Neutrophil (primary cell): ENCODE measurements around the gene CNOT6L.

Experiments
- H3K27ac ChIP-seq: fragments of 200-600 bp; sonication (generic); 2 replicates; pipeline ENCODE4 v1.5.1; 2016; ENCODE audit warnings: mild to moderate bottlenecking, moderate library complexity
- H3K27me3 ChIP-seq: fragments of 200-600 bp; sonication (generic); 2 replicates; pipeline ENCODE4 v1.6.0; 2016; ENCODE audit warnings: mild to moderate bottlenecking
- H3K36me3 ChIP-seq: fragments of 200-600 bp; sonication (generic); 2 replicates; pipeline ENCODE4 v1.5.1; 2017
- H3K4me1 ChIP-seq, 2 experiments: fragments of 200-600 bp in 1 of 2; sonication (generic) in 1 of 2; 1 replicate in 1 of 2; 2 replicates in 1 of 2; pipeline versions ENCODE4 v1.5.1 to v1.6.1; 2013 to 2016; ENCODE audit warnings: low read depth in 1 of 2, low read length in 1 of 2, mild to moderate bottlenecking in 1 of 2, moderate library complexity in 1 of 2; ENCODE audit not compliant: control insufficient read depth in 1 of 2, insufficient read depth in 1 of 2
- H3K4me3 ChIP-seq, 2 experiments: fragments of 200-600 bp in 1 of 2; sonication (generic) in 1 of 2; 1 replicate in 1 of 2; 2 replicates in 1 of 2; pipeline ENCODE4 v1.5.1; 2013 to 2016; ENCODE audit warnings: low read depth in 1 of 2, low read length in 1 of 2, mild to moderate bottlenecking in 1 of 2, moderate library complexity in 1 of 2
- H3K9me3 ChIP-seq: fragments of 200-600 bp; sonication (generic); 2 replicates; pipeline ENCODE4 v1.5.1; 2016
- TF ChIP-seq, protein P1 (sequence below): fragments of 200-600 bp; sonication (generic); IDR thresholded peaks from 2 replicates; pipeline ENCODE4 v1.5.1; 2016; ENCODE audit warnings: antibody characterized with exemption

CNOT6L gene

DNA sequence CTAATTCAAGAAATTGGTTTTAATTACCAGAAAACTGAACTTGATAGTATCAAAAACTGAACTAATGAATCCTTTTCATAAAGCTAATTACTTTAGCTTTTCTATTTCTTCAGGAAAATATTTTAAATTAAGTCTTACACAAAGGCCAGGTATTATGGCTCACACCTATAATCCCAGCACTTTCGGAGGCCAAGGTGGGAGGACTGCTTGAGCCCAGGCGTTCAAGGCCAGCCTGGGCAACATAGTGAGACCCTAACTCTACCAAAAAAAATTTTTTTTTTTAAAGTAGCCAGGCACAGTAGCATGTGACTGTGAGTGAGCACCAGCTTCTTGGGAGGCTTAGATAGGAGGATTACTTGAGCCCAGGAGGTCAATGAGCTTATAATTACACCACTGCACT, 19.1 kb downstream of the CNOT6L start:
- peak overlapping the region; percentile 82 for H3K27ac ChIP-seq
- no peaks in the 10 kb centered on the region for H3K36me3 ChIP-seq
- no peak overlapping the region for H3K4me3 ChIP-seq
- TF ChIP-seq, protein P1, sequence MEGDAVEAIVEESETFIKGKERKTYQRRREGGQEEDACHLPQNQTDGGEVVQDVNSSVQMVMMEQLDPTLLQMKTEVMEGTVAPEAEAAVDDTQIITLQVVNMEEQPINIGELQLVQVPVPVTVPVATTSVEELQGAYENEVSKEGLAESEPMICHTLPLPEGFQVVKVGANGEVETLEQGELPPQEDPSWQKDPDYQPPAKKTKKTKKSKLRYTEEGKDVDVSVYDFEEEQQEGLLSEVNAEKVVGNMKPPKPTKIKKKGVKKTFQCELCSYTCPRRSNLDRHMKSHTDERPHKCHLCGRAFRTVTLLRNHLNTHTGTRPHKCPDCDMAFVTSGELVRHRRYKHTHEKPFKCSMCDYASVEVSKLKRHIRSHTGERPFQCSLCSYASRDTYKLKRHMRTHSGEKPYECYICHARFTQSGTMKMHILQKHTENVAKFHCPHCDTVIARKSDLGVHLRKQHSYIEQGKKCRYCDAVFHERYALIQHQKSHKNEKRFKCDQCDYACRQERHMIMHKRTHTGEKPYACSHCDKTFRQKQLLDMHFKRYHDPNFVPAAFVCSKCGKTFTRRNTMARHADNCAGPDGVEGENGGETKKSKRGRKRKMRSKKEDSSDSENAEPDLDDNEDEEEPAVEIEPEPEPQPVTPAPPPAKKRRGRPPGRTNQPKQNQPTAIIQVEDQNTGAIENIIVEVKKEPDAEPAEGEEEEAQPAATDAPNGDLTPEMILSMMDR: no peak
- no peaks in the 10 kb centered on the region for H3K9me3 ChIP-seq
- no peaks in the 10 kb centered on the region for H3K27me3 ChIP-seq
- peaks cover 17 to 45% of the 10 kb centered on the region in 2 experiments for H3K4me1 ChIP-seq

DNA sequence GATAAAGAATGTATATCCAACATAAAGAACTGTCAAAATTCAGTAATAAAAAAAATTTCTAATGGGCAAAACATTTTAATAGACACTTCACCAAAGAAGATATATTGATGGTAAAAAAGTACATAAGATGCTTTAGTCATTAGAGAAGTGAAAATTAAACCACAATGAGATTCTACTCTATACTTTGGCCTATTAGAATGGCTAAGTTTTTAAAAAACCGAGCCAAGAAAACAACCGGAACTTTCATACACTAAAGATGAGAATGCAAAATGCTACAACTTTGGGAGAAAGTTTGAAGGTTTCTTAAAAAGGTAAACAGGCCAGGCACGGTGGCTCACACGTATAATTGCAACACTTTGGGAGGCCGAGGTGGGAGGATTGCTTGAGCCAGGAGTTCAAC, 20.8 kb downstream of the CNOT6L start:
- TF ChIP-seq, protein P1: no peak
- Histone ChIP-seq H3K9me3 (no peaks in the 10 kb centered on the region), H3K4me3 (no peak overlapping the region), H3K4me1 (peaks cover 13 to 37% of the 10 kb centered on the region in 2 experiments), H3K27me3 (no peaks in the 10 kb centered on the region), H3K27ac (no peak overlapping the region), H3K36me3 (no peaks in the 10 kb centered on the region)

DNA sequence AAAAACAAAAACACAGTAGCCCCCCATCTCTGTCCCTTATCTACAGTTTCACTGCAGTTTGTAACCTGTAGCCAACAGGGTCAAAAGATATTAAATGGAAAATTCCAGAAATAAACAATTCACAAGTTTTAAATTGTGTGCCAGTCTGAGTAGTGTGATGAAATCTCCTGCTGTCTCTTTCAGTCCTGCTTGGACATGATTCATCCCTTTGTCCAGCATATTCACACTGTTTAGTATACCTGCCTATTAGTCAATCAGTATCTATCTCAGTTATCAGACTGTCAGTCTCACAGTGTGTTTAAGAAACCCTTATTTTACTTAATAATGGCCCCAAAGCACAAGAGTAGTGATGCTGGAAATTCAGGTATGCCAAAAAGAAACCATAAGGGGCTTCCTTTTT, 21.9 kb downstream of the CNOT6L start:
- TF ChIP-seq, protein P1: no peak
- peaks cover 13 to 35% of the 10 kb centered on the region in 2 experiments for H3K4me1 ChIP-seq

DNA sequence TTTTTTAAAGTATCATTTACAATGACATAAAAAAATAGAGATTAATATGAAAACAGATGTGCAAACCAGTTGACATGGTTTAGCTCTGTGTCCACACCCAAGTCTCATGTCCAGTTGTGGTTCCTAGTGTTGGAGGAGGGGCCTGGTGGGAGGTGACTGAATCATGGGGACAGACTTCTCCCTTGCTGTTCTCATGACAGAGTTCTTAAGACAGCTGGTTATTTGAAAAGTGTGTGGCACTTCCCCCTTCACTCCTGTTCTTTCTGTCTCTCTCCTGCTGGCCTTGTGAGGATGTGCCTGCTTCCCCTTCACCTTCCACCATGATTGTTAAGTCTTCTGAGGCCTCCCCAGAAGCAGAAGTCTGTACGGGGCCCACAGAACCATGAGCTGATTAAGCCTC, 23.8 kb downstream of the CNOT6L start:
- no peaks in the 10 kb centered on the region for H3K9me3 ChIP-seq
- peak overlapping the region; percentile 35 for H3K27ac ChIP-seq
- H3K27me3 ChIP-seq: no peaks in the 10 kb centered on the region
- H3K4me1 ChIP-seq: peaks cover under 1 to 16% of the 10 kb centered on the region in 2 experiments
- H3K36me3 ChIP-seq: no peaks in the 10 kb centered on the region
- TF ChIP-seq, protein P1: no peak
- no peak overlapping the region for H3K4me3 ChIP-seq

More for the DNA sequence above, 21.9 kb downstream of the CNOT6L start:
- H3K27me3 ChIP-seq: no peaks in the 10 kb centered on the region
- H3K4me3 ChIP-seq: no peak overlapping the region
- H3K27ac ChIP-seq: no peak overlapping the region
- H3K36me3 ChIP-seq: no peaks in the 10 kb centered on the region
- H3K9me3 ChIP-seq: no peaks in the 10 kb centered on the region

DNA sequence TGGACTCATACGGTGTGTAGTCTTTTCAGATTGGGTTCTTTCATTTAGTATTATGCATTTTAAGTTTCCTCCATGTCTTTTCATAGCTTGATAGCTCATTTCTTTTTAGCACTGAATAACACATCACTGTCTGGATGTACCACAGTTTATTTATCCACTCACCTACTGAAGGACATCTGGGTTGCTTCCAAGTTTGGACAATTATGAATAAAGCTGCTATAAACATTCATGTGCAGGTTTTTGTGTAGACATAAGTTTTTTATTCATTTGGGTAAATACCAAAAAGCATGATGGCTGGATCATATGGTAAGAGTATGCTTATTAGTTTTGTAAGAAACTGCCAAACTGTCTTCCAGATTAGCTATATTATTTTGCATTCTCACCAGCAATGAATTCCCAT, 29.0 kb downstream of the CNOT6L start:
- no peak overlapping the region for H3K27ac ChIP-seq
- no peaks in the 10 kb centered on the region for H3K27me3 ChIP-seq
- TF ChIP-seq, protein P1: no peak
- H3K4me3 ChIP-seq: no peak overlapping the region
- no peaks in the 10 kb centered on the region for H3K4me1 ChIP-seq
- no peaks in the 10 kb centered on the region for H3K9me3 ChIP-seq
- H3K36me3 ChIP-seq: no peaks in the 10 kb centered on the region

DNA sequence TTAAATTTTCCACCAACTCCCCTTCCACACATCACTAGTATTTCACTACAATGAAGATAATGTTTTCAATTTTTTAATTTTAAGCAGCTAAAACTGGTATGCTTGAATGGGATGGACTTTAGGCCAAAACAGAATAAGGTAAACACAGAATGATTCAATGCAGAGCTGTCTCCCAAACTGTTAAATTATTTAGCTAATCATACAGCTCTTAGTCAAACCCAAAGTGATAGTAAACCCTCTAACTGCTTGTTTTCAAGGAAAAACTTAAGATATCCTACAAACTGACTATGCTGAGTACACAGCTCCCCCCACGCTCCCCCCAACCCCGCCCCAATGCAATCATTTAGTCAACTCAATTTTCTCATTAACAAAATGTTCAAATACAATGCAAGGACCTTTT, 30.2 kb downstream of the CNOT6L start:
- Histone ChIP-seq H3K27ac (no peak overlapping the region), H3K27me3 (no peaks in the 10 kb centered on the region), H3K4me3 (no peak overlapping the region), H3K4me1 (no peaks in the 10 kb centered on the region), H3K9me3 (no peaks in the 10 kb centered on the region), H3K36me3 (no peaks in the 10 kb centered on the region)
- TF ChIP-seq, protein P1: no peak
